OCI-LY7 (cell line): ENCODE data around the gene NOD1. TPM values are rescaled to one million over a fixed set of nuclear protein-coding genes. Genes with fewer than 3 reads are reported as not detected.

ENCODE experiments used
- BruUV-seq: library from RNA; stranded (reverse); fragments of 400-500 nt; replicated peaks from 2 replicates; lab custom pipeline; 2021; lab: Mats Ljungman, UMichigan
- CTCF ChIA-PET: fragments of 300-600 bp; sonication (Branson Sonifier 250); formaldehyde crosslinking; loops from one replicate; lab custom pipeline; 2022; ENCODE audit warnings: antibody characterized with exemption; ENCODE audit not compliant: unreplicated experiment; lab: Charles Lee
- POLR2A ChIA-PET: fragments of 300-600 bp; sonication (Branson Sonifier 250); formaldehyde crosslinking; loops from one replicate; lab custom pipeline; 2022; ENCODE audit warnings: antibody characterized with exemption; lab: Charles Lee
- DNase-seq: peaks from one replicate; pipeline ENCODE4 v3.0.0-alpha.2; 2015; ENCODE audit warnings: low spot score
- H2AFZ ChIP-seq: fragments of 200-600 bp; sonication (generic), shearing (Covaris generic); 2 replicates; pipeline ENCODE4 v1.6.1; 2014; ENCODE audit warnings: mild to moderate bottlenecking, antibody characterized with exemption, low read length, moderate library complexity
- H3K27ac ChIP-seq: fragments of 200-600 bp; sonication (generic); 2 replicates; pipeline ENCODE4 v1.5.1; 2014; ENCODE audit warnings: mixed run types, low read depth, mild to moderate bottlenecking, moderate library complexity, low read length, inconsistent platforms; ENCODE audit not compliant: poor library complexity, severe bottlenecking
- H3K36me3 ChIP-seq: fragments of 200-600 bp; sonication (generic); 2 replicates; pipeline ENCODE4 v1.6.1; 2014; ENCODE audit warnings: mild to moderate bottlenecking, antibody characterized with exemption, low read length, moderate library complexity, mixed read lengths; ENCODE audit not compliant: insufficient read depth
- H3K4me1 ChIP-seq: fragments of 200-600 bp; sonication (generic); 2 replicates; pipeline ENCODE4 v1.5.1; 2014; ENCODE audit warnings: mild to moderate bottlenecking, low read length; ENCODE audit not compliant: insufficient read depth, poor library complexity, severe bottlenecking
- H3K4me2 ChIP-seq: fragments of 200-600 bp; sonication (generic); 2 replicates; pipeline ENCODE4 v1.6.1; 2014; ENCODE audit warnings: mild to moderate bottlenecking, low read length
- H3K4me3 ChIP-seq: fragments of 200-600 bp; sonication (generic); 2 replicates; pipeline ENCODE4 v1.5.1; 2014; ENCODE audit warnings: mild to moderate bottlenecking, low read depth, low read length; ENCODE audit not compliant: poor library complexity, severe bottlenecking
- H3K79me2 ChIP-seq: fragments of 200-600 bp; sonication (generic); 2 replicates; pipeline ENCODE4 v1.6.1; 2016; ENCODE audit warnings: low read depth, mild to moderate bottlenecking, low read length, moderate library complexity, mixed read lengths; ENCODE audit not compliant: insufficient read depth
- H3K9me2 ChIP-seq: fragments of 200-600 bp; sonication (generic); 2 replicates; pipeline ENCODE4 v1.6.1; 2016; ENCODE audit warnings: mild to moderate bottlenecking, low read length, mixed read lengths; ENCODE audit not compliant: insufficient read depth
- H3K9me3 ChIP-seq: fragments of 200-600 bp; sonication (generic); 2 replicates; pipeline ENCODE4 v1.6.1; 2014; ENCODE audit warnings: mild to moderate bottlenecking, mixed run types, low read length, mixed read lengths
- H4K20me1 ChIP-seq: fragments of 200-600 bp; sonication (generic); 2 replicates; pipeline ENCODE4 v1.6.1; 2014; ENCODE audit warnings: mild to moderate bottlenecking, antibody characterized with exemption, low read length, moderate library complexity, mixed read lengths; ENCODE audit not compliant: insufficient read depth
- EZH2phosphoT487 ChIP-seq: fragments of 200-600 bp; sonication (generic); IDR thresholded peaks from 2 replicates; pipeline ENCODE4 v1.6.1; 2018; ENCODE audit warnings: low read depth, borderline replicate concordance, mild to moderate bottlenecking, mixed run types, antibody characterized with exemption, low read length, moderate library complexity, mixed read lengths
- intact Hi-C: fragments of 100-400 bp; cut with micrococcal nuclease; formaldehyde crosslinking; loops from one replicate; pipeline ENCODE4 v1.10.0; 2022; ENCODE audit not compliant: unreplicated experiment
- total RNA-seq, 2 experiments: library from RNA; depleted of rRNA in 1 of 2; stranded (reverse); fragments of >200 nt in 1 of 2; shearing (Covaris generic) in 1 of 2; gene quantifications; 2 replicates each; pipeline ENCODE4 v1.2.3, GENCODE V29; 2014 to 2022
- TF ChIP-seq, protein P1 (sequence below): fragments of 200-600 bp; sonication (generic); conservative IDR thresholded peaks from 2 replicates; pipeline ENCODE4 v1.5.1; 2014; ENCODE audit warnings: mild to moderate bottlenecking, antibody characterized with exemption, low read length, moderate library complexity, mixed read lengths

The NOD1 gene
- total RNA-seq, 2 experiments from 2014 or later = 8.4 to 10.3 TPM

DNA sequence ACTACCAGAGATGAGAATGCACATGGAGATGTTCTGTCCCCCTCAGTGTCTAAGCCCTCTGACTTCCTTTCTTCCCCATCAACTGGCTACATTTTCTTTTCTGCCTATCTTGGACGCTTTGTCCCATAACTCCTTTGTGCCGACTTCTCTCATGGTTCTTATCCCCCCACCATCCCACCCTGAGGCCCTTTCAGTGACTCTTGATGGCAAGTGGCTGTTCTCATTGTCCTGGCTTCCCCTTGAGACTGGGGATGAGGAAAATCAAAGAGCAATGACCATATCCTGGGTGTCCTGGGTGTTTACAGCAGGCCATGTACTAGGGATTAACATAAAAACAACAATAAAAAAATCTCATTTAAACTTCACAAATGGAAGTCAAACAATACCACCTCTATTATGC is 44.9 kb upstream of the NOD1 start:
- ChIA-PET CTCF (no interaction called here), POLR2A (no interaction called here)
- no peaks in the 10 kb centered on the region for H3K79me2 ChIP-seq
- no peaks in the 10 kb centered on the region for H3K9me3 ChIP-seq
- no peak overlapping the region for H3K27ac ChIP-seq
- peaks cover 20% of the 10 kb centered on the region for H3K4me1 ChIP-seq
- DNase-seq = no peak
- H3K36me3 ChIP-seq = no peaks in the 10 kb centered on the region
- no peak overlapping the region for H3K4me2 ChIP-seq
- H4K20me1 ChIP-seq = no peaks in the 10 kb centered on the region
- no peak overlapping the region for H3K4me3 ChIP-seq
- BruUV-seq = no TSS peak
- H2AFZ ChIP-seq = no peak overlapping the region
- no peaks in the 10 kb centered on the region for H3K9me2 ChIP-seq
- TF ChIP-seq EZH2phosphoT487 = no peak
- TF ChIP-seq, protein P1, sequence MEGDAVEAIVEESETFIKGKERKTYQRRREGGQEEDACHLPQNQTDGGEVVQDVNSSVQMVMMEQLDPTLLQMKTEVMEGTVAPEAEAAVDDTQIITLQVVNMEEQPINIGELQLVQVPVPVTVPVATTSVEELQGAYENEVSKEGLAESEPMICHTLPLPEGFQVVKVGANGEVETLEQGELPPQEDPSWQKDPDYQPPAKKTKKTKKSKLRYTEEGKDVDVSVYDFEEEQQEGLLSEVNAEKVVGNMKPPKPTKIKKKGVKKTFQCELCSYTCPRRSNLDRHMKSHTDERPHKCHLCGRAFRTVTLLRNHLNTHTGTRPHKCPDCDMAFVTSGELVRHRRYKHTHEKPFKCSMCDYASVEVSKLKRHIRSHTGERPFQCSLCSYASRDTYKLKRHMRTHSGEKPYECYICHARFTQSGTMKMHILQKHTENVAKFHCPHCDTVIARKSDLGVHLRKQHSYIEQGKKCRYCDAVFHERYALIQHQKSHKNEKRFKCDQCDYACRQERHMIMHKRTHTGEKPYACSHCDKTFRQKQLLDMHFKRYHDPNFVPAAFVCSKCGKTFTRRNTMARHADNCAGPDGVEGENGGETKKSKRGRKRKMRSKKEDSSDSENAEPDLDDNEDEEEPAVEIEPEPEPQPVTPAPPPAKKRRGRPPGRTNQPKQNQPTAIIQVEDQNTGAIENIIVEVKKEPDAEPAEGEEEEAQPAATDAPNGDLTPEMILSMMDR = no peak
- intact Hi-C loops = no loop called here

DNA sequence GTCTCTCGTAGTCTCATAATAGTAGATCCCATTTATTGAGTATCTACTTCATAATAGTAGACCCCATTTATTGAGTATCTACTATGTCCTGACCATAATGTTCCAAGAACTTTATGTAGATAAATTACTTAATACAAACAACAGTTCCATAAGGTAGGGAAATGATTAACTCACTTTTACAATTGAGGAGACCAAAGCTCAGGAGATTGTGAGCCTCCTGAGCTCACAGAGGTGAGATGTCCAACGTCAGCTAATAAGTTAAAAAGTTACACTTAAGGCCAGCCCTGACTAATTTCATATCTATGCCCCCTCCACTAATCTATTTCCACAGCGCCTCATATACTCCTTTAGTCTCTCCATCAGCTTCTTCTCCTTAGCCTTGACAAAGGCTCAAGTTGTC is 43.6 kb upstream of the NOD1 start:
- no peak overlapping the region for H3K4me2 ChIP-seq
- no peak overlapping the region for H3K27ac ChIP-seq
- ChIA-PET CTCF (interaction anchor here (1.1 kb wide), 1 partner anchor 12 kb away, joined by 3 read pairs; no protein-coding TSS in a partner anchor), POLR2A (interaction anchor here (0.6 to 1.1 kb wide), 2 partner anchors 24 to 150 kb away, joined by 3 to 5 read pairs; no protein-coding TSS in a partner anchor)
- peaks cover 20% of the 10 kb centered on the region for H3K4me1 ChIP-seq
- no peaks in the 10 kb centered on the region for H3K9me3 ChIP-seq
- DNase-seq = no peak
- H3K79me2 ChIP-seq = no peaks in the 10 kb centered on the region
- H3K9me2 ChIP-seq = no peaks in the 10 kb centered on the region
- H4K20me1 ChIP-seq = no peaks in the 10 kb centered on the region
- H3K4me3 ChIP-seq = no peak overlapping the region
- no peaks in the 10 kb centered on the region for H3K36me3 ChIP-seq
- intact Hi-C loops = no loop called here
- BruUV-seq = no TSS peak
- H2AFZ ChIP-seq = no peak overlapping the region
- TF ChIP-seq, protein P1 = no peak
- TF ChIP-seq EZH2phosphoT487 = no peak

DNA sequence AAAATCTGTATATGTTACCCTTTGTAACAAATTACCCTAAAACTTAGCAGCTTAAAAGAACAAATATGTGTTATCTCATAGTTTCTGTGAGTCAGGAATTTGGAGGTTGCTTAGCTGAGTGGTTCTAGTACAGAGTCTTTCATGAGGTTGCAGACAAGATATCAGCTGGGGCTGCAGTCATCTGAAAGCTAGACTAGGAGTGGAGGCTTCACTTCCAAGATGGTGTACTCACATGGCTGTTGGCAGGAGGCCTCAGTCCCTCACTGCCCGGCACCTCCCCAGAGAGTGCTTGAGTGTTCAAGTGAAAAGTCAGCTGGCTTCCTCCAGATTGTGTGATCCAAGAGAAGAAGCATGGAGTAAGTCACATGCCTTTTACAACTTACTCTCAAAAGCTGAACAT is 42.9 kb upstream of the NOD1 start:
- H2AFZ ChIP-seq = no peak overlapping the region; the same call in 1 of the 2 replicates
- no peaks in the 10 kb centered on the region for H3K9me3 ChIP-seq
- BruUV-seq = no TSS peak
- no peaks in the 10 kb centered on the region for H3K79me2 ChIP-seq
- DNase-seq = no peak
- H3K4me1 ChIP-seq = peaks cover 20% of the 10 kb centered on the region
- H3K4me3 ChIP-seq = no peak overlapping the region
- ChIA-PET POLR2A (interaction anchor here (0.7 to 1.1 kb wide), 4 partner anchors 25 to 713 kb away, joined by 3 to 5 read pairs (median 4); no protein-coding TSS in a partner anchor), CTCF (interaction anchor here (1.1 kb wide), 1 partner anchor 11 kb away, joined by 3 read pairs; no protein-coding TSS in a partner anchor)
- no peaks in the 10 kb centered on the region for H3K9me2 ChIP-seq
- H3K4me2 ChIP-seq = no peak overlapping the region; the same call in 1 of the 2 replicates
- no peaks in the 10 kb centered on the region for H3K36me3 ChIP-seq
- H4K20me1 ChIP-seq = no peaks in the 10 kb centered on the region
- intact Hi-C loops = no loop called here
- TF ChIP-seq EZH2phosphoT487 = no peak
- TF ChIP-seq, protein P1 = no peak
- H3K27ac ChIP-seq = no peak overlapping the region
